Stimulated activated CD4-positive, alpha-beta T cell treated with anti-CD3 and anti-CD28 coated beads, Interleukin-2, amount 100 ng/mL, for 24 hours (primary cell): ENCODE data around the gene RDH11.
"Not testable (repeated sequence)": the region's sequence is repeated elsewhere in the genome, so short reads cannot be mapped to it uniquely, and the experiment has no call there.

Experiments used
- DNase-seq, 2 donors: peaks; one replicate each; pipeline ENCODE4 v3.0.0-alpha.2; 2020

The RDH11 gene

GRCh38 chr14:67695394-67695949 is at the start of gene RDH11:
RDH11 (minus strand) TSS chr14:67695764; CDS start chr14:67695703, 61 bp downstream.
- peak; percentile 80 to 81 for DNase-seq

GRCh38 chr14:67744046-67744445 is 48.5 kb upstream of the RDH11 start:
- no peak for DNase-seq

- DNase-seq: no peak
Observed at GRCh38 chr14:67738740-67739504, 43.4 kb upstream of the RDH11 start.

GRCh38 chr14:67736771-67737170 is 41.2 kb upstream of the RDH11 start:
- DNase-seq: no peak

GRCh38 chr14:67735336-67736147 is 40.0 kb upstream of the RDH11 start:
- no peak for DNase-seq

- DNase-seq: no peak
Observed at GRCh38 chr14:67734675-67735074, 39.1 kb upstream of the RDH11 start.

- no peak for DNase-seq
Observed at GRCh38 chr14:67733616-67734015, 38.1 kb upstream of the RDH11 start.

GRCh38 chr14:67729072-67729885 is 33.7 kb upstream of the RDH11 start:
- no peak for DNase-seq

- no peak for DNase-seq
Observed at GRCh38 chr14:67728258-67728657, 32.7 kb upstream of the RDH11 start.

GRCh38 chr14:67727361-67727760 is 31.8 kb upstream of the RDH11 start:
- DNase-seq: no peak

- no peak for DNase-seq
Observed at GRCh38 chr14:67725171-67725570, 29.6 kb upstream of the RDH11 start.

- DNase-seq: no peak
Observed at GRCh38 chr14:67722293-67722692, 26.7 kb upstream of the RDH11 start.

GRCh38 chr14:67721875-67722274 is 26.3 kb upstream of the RDH11 start:
- DNase-seq: no peak

GRCh38 chr14:67719866-67720265 is 24.3 kb upstream of the RDH11 start:
- no peak for DNase-seq

GRCh38 chr14:67719385-67719784 is 23.8 kb upstream of the RDH11 start:
- not testable (repeated sequence) for DNase-seq

- no peak for DNase-seq
Observed at GRCh38 chr14:67718265-67718664, 22.7 kb upstream of the RDH11 start.

- DNase-seq: no peak
Observed at GRCh38 chr14:67717048-67717447, 21.5 kb upstream of the RDH11 start.

GRCh38 chr14:67710209-67710608 is 14.6 kb upstream of the RDH11 start:
- DNase-seq: no peak

GRCh38 chr14:67709796-67710195 is 14.2 kb upstream of the RDH11 start:
- not testable (repeated sequence) for DNase-seq

GRCh38 chr14:67709346-67709745 is 13.8 kb upstream of the RDH11 start:
- not testable (repeated sequence) for DNase-seq

GRCh38 chr14:67705211-67705610 is 9.6 kb upstream of the RDH11 start:
- DNase-seq: no peak

GRCh38 chr14:67704484-67705089 is 9.0 kb upstream of the RDH11 start:
- DNase-seq: no peak
